GM10266 (cell line): ENCODE measurements around the gene PAOX.
A peak's percentile ranks its signal among the peaks of the same experiment; 100 is the strongest.

Experiments used
- DNase-seq: peaks from one replicate; pipeline ENCODE4 v3.0.0; 2012; ENCODE audit errors: extremely low spot score
- TF ChIP-seq, protein P1 (sequence below): IDR thresholded peaks from 2 replicates; pipeline ENCODE4 v1.5.1; 2012; ENCODE audit warnings: mild to moderate bottlenecking, low read depth; ENCODE audit not compliant: control insufficient read depth, insufficient read depth; ENCODE audit errors: missing control alignments

PAOX gene

GRCh38 chr10:133390597-133391248, 11.7 kb downstream of the PAOX start:
- TF ChIP-seq, protein P1, sequence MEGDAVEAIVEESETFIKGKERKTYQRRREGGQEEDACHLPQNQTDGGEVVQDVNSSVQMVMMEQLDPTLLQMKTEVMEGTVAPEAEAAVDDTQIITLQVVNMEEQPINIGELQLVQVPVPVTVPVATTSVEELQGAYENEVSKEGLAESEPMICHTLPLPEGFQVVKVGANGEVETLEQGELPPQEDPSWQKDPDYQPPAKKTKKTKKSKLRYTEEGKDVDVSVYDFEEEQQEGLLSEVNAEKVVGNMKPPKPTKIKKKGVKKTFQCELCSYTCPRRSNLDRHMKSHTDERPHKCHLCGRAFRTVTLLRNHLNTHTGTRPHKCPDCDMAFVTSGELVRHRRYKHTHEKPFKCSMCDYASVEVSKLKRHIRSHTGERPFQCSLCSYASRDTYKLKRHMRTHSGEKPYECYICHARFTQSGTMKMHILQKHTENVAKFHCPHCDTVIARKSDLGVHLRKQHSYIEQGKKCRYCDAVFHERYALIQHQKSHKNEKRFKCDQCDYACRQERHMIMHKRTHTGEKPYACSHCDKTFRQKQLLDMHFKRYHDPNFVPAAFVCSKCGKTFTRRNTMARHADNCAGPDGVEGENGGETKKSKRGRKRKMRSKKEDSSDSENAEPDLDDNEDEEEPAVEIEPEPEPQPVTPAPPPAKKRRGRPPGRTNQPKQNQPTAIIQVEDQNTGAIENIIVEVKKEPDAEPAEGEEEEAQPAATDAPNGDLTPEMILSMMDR = no peak
- DNase-seq = no peak

GRCh38 chr10:133391249-133391635, 12.2 kb downstream of the PAOX start:
- TF ChIP-seq, protein P1 = no peak
- DNase-seq = no peak

DNA sequence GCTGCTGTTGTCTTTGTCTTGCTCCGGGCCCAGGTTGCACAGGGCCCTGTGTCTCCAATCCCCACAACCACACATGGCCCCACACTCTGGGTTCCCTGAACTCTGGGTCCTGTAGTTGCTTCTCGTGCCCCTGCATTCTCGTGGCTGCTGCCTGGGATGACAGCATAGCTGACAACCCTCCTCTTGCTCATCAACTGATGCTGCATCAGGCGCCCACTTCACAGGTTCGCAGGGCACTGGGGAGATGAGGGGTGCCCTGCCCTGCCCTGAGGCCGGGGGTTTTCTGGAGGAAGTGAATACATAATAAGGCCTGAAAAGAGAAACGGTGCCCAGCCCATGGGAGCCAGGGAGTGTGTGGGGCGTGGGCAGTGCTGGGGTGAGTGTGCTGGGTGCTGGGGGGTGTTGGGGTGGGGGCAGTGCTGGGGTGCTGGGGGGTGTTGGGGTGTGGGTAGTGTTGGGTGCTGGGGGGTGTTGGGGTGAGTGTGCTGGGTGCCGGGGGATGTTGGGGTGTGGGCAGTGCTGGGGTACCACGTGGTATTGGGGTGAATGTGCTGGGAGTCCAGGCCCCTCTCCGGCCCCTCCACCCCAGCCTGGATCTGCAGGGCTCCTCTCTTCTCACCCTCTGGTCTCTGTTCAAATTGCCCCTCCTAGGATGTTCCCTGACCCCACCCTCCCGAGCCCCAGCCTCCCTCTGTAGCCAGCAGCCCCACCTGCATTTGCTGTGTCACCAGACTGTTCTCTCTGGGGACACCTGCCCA, 12.9 kb downstream of the PAOX start:
- DNase-seq = no peak

DNA sequence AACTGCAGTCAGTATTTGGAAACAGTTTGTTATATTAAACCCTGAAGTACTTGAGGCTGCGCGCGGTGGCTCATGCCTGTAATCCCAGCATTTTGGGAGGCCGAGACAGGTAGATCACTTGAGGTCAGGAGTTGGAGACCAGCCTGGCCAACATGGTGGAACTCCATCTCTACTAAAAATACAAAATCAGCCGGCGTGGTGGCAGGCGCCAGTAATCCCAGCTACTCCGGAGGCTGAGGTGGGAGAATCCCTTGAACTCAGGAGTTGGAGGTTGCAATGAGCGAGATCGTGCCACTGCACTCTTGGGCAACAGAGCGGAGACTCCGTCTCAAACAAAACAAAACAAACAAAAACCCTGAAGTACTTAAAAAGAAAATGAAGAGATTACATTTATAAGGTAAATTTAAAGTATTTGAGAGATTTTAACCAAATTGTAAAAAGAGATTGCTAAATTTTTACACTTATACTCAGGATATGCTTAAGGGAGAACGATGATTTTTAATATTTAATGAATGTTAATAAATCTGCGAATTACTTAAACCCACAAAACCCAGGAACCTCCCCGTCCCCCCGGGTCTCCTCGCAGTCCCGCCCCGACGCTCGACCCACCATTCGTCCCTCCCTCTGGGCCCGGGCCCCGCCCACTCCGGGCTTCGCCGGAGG, 14.5 kb downstream of the PAOX start:
- no peak for DNase-seq
- TF ChIP-seq, protein P1 = no peak

More for the DNA sequence above, 12.9 kb downstream of the PAOX start:
- TF ChIP-seq, protein P1 = no peak

DNA sequence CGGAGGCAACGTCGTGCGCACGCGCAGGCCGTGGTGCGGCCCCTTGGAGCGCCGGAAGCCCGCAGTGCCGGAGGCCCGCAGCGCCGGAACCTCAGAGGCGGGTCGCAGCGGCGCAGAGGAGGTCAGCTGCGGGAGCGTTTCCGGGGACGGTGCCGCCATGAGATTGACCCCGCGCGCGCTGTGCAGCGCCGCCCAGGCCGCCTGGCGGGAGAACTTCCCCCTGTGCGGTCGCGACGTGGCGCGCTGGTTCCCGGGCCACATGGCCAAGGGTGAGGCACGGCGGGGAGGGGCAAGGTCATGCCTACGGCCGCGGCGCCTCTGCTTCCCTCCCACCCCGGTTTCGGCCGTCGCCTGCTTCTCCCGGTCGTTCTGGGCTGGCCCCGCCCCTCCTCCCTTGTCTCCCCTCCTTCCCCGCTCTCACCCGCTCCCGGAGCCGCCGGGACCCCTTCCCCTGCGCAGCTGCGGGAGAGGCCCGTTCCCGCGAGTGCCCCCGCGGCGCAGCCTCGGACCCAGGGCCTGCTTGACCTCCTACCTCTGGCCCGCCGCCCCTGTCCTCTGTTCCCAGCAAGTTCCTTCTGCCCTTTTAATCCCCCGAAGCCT, 15.1 kb downstream of the PAOX start, which contains the start of gene MTG1:
MTG1 (plus strand) TSS at position 94 of the 600 bp plus-strand sequence; CDS start at position 158, 64 bp downstream.
- TF ChIP-seq, protein P1 = peak; percentile 10
- DNase-seq = peak; percentile 98

- TF ChIP-seq, protein P1 = no peak
- DNase-seq = no peak
These were observed 15.7 kb downstream of the PAOX start for GRCh38 chr10:133394801-133395221.
